Epithelial cell of esophagus (primary cell): Measurements from ENCODE around the gene SPATA32.
"Not testable (repeated sequence)": the region's sequence is repeated elsewhere in the genome, so short reads cannot be mapped to it uniquely, and the experiment has no call there.

Experiments
- DNase-seq: peaks from one replicate; pipeline ENCODE4 v3.0.0; 2010; ENCODE audit warnings: low read depth
- H3K4me3 ChIP-seq: 2 replicates; pipeline ENCODE4 v1.5.1; 2011; ENCODE audit warnings: mild to moderate bottlenecking, low read length, control low read depth
- TF ChIP-seq, protein P1 (sequence below): IDR thresholded peaks from 2 replicates; pipeline ENCODE4 v1.5.1; 2011; ENCODE audit warnings: low read depth, mild to moderate bottlenecking, low read length, control low read depth, inconsistent platforms; ENCODE audit not compliant: insufficient read depth; ENCODE audit errors: missing control alignments

SPATA32 gene

DNA sequence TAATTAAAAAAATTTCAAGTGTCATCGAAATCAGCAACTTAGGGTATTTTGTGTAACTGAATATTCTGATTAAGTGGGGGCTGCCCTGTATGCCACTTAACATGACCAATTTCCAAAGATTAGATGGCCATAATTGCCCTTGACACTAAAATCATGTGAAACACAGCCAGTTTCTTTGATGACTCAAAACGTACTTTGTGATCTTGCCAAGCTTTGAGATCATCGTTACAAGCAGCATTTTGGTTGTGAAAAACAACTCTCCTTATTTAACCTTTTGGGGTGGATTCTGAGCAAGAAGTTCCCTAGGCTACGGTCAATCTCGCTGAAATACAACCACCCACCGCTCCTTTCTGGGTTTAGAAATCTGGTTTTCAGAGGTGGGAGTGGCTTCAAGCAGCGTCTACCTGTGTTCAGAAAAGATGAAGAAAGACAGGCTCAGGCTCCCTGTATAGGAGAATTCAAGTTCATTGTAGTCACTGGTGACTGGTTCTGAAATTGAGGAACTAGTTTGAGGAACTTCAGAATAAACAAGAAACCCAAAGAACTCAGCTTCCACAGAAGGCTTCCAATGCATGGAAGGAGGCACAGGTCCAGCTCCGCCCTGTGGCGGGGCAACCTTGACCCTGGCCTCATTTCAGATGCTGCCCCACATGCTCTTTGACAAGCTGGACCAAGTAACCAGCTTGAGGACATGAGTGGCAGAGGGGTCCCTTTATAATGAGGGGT, 45.6 kb upstream of the SPATA32 start:
- TF ChIP-seq, protein P1, sequence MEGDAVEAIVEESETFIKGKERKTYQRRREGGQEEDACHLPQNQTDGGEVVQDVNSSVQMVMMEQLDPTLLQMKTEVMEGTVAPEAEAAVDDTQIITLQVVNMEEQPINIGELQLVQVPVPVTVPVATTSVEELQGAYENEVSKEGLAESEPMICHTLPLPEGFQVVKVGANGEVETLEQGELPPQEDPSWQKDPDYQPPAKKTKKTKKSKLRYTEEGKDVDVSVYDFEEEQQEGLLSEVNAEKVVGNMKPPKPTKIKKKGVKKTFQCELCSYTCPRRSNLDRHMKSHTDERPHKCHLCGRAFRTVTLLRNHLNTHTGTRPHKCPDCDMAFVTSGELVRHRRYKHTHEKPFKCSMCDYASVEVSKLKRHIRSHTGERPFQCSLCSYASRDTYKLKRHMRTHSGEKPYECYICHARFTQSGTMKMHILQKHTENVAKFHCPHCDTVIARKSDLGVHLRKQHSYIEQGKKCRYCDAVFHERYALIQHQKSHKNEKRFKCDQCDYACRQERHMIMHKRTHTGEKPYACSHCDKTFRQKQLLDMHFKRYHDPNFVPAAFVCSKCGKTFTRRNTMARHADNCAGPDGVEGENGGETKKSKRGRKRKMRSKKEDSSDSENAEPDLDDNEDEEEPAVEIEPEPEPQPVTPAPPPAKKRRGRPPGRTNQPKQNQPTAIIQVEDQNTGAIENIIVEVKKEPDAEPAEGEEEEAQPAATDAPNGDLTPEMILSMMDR: no peak
- DNase-seq: peak; percentile 80
- no peak overlapping the region for H3K4me3 ChIP-seq

DNA sequence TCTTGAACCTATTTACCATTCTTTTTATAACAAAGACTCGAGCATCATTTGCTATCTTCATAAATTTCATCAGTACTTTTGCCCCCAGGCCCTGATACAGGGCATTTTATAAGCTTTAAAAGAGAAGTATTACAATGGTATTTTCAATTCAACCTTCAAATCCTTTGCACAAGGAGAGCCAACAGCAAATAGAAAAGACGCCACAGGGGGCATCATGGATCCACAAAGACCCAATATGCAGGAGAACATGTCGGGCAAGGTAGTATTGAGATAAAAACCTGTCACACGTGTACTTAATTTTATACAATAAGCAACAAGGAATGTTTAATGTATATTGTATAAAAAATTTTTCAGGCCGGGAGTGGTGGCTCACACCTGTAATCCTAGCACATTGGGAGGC, 44.7 kb upstream of the SPATA32 start:
- H3K4me3 ChIP-seq: no peak overlapping the region
- no peak for DNase-seq
- TF ChIP-seq, protein P1: no peak

DNA sequence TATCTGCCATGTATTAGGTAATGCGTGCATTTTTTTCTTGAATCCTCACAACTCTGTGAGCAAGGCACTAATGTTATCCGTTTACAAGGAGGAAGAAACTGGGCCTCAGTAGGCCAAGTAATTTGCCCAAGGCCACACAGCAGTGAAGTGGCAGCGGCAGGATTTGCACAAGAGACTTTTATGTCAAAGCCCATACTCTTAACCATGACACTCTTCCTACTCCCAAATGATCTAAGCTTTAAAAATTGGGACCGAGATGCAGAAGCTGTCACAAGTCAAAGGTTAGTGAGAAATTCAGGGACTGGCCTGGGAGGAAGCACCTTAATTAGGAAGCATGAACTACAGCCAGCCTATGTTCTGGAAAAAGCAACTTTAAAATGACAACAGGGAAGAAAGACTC, 44.2 kb upstream of the SPATA32 start:
- TF ChIP-seq, protein P1: no peak
- no peak overlapping the region for H3K4me3 ChIP-seq
- no peak for DNase-seq

DNA sequence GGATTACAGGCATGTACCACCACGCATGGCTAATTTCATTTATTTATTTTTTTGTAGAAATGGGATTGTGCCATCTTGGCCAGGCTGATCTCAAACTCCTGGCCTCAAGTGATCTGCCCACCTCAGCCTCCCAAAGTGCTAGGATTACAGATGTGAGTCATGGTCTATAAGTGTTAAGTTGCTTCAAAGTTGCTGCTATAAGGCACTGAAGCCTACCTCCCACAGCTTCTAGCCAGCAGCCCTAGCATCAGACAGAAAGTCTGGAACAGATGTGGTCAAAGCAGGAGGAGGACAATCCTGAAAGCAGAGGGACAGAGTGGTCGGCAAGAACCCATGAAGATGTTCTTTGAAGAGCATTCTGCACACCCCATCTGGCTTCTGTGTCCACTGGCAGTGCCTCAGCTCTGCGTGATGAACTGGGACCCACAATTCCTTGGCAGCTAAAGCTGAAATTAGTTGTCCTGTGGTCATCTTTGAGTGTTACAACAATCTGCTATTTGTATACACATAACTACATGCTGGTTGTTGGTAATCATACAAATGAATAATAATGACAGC, 43.7 kb upstream of the SPATA32 start:
- H3K4me3 ChIP-seq: no peak overlapping the region
- no peak for DNase-seq
- TF ChIP-seq, protein P1: no peak

DNA sequence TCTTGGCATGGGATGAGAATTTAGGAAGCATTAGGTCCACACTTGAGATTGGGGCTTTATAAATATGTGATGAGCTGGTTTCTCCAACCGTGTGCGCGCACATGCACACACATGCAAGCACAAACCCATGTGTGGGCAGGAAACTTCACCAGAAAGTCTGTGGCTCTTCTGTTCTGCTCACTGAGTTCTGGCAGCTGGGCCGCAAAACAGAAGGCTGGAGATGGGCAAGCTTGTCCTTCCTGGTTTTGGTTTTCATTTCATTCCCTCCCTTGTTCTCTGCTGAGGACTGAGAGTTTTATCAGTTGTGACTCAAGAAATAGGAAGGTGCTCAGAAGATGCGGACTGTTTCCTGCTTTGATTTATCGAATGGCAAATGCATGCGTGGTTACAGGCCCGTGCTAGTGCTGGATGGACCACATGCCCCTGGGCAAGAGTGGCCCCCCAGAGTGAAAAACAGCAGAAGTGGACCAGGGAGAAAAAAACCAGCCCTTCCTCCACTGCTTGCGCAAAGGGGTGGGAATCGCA, 40.8 kb upstream of the SPATA32 start:
- TF ChIP-seq, protein P1: no peak
- no peak for DNase-seq
- H3K4me3 ChIP-seq: no peak overlapping the region

DNA sequence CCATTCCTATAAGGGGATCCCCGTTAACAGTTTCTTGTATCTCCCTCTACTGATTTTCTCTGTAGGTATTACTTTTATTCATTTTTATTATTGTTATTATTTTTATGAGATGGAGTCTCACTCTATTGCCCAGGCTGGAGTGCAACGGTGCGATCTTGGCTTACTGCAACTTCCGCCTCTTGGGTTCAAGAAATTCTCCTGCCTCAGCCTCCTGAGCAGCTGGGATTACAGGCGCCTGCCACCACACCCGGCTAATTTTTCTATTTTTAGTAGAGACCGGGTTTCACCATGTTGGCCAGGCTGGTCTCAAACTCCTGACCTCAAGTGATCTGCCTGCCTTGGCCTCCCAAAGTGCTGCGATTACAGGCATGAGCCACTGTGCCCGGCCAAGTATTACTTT, 40.3 kb upstream of the SPATA32 start:
- not testable (repeated sequence) for H3K4me3 ChIP-seq, DNase-seq

DNA sequence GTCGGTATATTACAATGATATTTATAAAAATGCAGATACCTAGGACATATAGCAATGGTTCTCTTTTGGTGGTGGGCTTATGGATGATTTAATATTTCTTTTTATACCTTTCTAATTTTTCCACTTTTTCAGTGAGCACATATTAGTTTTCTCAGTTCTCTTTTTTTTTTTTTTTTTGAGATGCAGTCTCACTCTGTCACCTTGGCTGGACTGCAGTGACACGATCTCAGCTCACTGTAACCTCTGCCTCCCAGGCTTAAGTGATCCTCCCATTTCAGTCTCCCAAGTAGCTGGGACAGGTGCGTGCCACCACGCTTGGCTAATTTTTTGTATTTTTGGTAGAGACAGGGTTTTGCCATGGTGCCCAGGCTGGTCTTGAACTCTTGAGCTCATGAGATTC, 39.8 kb upstream of the SPATA32 start:
- no peak for DNase-seq

More for the DNA sequence above, 39.8 kb upstream of the SPATA32 start:
- no peak overlapping the region for H3K4me3 ChIP-seq
- TF ChIP-seq, protein P1: no peak
